ENCODE measurements around the gene SMAD3. TPM values are rescaled to one million over a fixed set of nuclear protein-coding genes. Genes with fewer than 3 reads are reported as not detected.

The SMAD3 gene
- polyA plus RNA-seq, 4 donors = 45.1 to 62.5 (median 48.9) TPM

DNA sequence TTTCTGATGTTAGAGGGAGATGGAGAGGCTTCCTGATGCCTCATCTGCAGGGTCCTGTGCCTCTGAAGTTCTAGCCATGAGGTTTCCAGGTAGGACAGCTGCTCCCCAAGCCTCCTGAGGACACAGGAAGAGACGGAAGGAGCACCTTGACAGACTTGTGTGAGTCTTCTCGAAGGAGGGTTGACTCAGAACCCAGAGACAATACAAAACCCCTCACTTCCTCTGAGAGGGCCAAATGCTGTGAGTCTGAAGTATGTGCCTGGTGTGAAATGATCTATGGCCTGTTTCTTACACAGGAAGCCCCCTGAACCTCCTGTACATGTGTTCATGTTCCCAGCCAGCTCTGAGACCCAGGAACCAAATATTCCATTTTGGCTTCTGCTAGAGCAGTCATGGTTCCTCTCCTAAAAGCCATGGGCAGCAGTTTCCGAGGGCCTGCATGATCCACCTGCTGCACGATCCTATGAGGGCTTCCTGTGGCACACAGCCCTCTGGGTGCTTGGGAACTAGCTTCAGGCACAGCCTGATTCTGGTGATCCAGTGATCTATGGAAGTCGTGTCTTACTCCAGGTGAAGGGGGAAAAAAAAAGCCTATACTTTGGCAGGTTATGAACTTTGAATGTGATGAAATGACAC is 126.9 kb downstream of the SMAD3 start:
- no peak for DNase-seq (ENCODE audit: low read depth in 4 of 4, low spot score in 3 of 4)

DNA sequence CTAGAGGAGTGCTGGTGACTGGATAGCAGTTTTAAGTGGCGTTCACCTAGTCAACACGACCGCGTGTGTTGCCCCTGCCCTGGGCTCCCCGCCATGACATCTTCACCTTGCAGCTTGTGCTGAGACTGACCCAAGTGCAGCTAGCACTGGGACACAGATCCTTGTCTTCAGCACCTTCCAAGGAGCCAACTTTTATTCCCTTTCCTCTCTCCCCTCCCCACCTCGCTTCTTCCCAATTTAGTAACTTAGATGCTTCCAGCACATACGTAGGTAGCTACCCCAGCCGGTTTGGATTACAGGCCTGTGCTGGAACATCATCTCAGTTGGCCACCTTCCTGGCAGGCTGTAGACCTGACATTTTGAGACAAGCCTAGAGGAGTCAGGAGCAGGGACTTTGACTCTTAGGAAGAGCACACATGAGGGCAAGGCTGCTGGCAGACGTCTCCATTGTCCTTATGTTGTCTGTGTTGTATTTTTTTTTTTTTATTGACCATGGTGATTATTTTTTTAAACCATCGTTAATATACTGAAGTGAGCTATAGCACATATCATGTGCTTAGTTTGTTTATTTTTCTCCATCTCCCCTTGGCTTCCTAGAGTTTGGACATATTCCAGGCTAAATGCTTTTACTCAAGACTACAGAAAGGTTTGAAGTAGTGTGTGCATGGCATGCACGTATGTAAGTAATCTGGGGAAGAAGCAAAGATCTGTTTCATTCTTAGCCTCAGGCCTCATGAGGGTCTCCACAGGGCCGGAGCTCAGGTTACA is 128.0 kb downstream of the SMAD3 start:
- no peak for DNase-seq (ENCODE audit: low read depth in 4 of 4, low spot score in 3 of 4)

DNA sequence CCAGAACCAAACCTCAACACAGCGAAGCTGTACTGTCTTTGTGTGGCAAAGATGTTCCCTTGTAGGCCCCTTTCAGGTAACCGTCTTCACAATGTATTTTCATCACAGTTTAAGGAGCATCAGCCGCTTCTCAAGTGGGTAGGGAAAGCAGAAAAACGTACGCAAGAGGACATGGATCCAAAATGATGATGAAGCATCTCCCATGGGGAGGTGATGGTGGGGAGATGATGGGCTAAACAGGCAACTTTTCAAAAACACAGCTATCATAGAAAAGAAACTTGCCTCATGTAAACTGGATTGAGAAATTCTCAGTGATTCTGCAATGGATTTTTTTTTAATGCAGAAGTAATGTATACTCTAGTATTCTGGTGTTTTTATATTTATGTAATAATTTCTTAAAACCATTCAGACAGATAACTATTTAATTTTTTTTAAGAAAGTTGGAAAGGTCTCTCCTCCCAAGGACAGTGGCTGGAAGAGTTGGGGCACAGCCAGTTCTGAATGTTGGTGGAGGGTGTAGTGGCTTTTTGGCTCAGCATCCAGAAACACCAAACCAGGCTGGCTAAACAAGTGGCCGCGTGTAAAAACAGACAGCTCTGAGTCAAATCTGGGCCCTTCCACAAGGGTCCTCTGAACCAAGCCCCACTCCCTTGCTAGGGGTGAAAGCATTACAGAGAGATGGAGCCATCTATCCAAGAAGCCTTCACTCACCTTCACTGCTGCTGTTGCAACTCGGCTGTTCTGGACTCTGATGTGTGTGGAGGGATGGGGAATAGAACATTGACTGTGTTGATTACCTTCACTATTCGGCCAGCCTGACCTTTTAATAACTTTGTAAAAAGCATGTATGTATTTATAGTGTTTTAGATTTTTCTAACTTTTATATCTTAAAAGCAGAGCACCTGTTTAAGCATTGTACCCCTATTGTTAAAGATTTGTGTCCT is 129.0 kb downstream of the SMAD3 start:
- DNase-seq (ENCODE audit: low read depth in 4 of 4, low spot score in 3 of 4) = no peak

DNA sequence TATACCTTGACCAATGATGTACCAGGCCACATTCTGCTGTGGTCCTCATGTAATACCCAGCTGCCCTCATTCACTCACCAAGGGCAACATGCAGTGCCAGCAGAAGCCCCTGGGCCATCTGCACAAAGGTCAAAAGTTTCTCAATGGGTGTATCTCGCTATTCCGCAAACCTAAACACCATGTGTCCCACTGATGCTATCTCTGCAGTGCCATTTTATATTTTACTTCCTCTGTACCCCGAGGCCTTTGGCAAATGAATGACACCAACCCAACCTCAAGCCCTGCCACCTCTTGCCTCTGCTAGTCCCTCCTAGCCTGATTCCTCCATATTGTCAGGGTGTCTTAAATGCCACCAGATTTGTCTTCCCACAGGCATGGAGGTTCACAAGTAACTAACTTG is 129.9 kb downstream of the SMAD3 start:
- DNase-seq (ENCODE audit: low read depth in 4 of 4, low spot score in 3 of 4) = no peak

DNA sequence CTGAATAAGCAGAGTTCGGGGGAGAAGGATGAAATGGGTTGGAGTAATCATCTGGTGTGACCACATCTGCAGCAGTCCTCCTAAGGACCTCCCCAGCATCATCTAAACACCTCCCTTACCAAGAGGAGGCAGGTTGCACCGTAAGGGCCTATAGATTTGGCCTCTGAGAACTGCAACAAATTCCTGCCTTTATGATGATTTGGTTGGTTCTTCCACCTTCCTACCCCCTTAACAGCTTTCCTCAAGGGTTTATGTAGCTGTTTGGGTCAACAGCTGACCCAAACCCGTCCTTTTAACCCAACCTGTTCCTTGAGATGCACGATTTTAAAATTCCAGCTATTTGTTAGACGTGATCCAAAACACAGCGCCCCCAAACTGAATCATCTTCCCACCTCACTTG is 130.8 kb downstream of the SMAD3 start:
- no peak for DNase-seq (ENCODE audit: low read depth in 4 of 4, low spot score in 3 of 4)

DNA sequence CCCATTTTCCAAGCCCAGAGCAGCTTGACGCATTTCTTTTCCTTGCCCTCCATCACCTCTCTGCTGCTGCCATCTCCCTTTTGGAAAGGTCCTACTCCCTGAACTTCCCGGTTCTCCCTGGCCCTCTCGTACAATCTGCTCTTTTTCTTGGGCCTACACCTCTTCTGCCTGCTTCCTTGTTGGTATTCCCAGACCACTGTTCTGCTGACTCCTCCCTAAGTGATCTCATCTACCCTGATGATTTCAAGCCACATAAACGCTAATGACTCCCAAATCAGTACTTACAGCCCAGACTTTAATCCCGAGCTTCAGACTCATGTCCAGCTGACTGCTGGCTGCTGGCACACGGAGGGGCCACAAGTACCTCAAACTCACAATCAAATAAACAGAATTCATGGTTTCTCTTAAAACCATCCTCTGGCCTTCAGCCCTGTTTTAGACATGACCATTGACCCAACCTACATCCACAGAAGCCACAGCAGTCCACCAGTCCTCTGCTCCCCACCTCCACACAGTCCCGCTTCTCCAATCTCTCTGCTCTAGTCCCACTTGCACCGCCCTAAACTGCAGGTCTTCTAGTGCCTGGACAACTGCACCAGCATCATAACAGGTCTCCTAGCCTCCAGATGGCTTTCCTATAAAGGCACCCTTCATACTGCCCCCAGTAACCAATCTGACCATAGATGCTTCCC is 131.4 kb downstream of the SMAD3 start:
- DNase-seq (ENCODE audit: low read depth in 4 of 4, low spot score in 3 of 4) = no peak

DNA sequence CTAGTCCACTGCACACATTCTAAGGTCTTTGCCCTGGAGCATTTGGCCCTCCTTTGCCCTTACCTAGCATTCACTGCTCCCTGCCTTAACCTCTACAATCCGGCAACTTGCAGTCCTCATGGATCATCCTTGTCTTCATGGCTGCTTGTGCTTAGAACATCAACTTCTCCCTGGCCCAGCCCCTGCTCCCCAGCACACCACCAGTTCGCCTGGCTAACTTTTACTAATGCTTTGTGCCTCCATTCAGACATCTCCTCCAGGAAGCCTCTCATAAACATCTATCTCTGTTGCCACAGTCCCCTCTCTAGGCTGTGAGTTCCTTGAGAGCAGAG is 131.9 kb downstream of the SMAD3 start:
- DNase-seq (ENCODE audit: low read depth in 4 of 4, low spot score in 3 of 4) = no peak

DNA sequence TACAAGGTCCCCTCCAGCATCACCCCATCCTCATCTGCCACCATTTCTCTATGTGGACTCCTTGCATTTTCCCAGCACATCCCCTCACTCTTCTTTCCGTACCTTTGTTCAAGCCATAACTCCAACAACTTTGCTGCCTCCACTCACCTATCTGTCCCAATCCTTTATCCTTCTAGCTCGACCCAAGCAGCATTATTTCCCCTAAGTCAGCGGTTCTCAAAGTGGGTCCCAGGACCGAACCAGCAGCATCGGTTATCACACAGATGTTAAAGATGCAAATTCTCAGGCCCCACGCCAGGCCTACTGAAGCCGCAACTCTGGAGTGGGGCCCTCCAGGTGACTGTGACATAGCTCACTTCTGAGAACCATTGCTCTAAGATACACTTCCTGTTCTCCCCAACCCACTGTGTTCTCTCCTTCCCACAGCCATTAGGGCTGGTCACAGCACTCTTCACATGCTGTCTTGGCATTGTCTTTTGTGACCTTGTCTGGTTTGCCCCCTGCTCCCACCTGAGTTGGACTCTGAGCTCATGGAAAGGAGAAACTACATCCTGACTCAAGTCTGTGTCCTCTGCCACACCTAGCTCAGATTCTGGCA is 132.9 kb downstream of the SMAD3 start:
- no peak for DNase-seq (ENCODE audit: low read depth in 4 of 4, low spot score in 3 of 4)

DNA sequence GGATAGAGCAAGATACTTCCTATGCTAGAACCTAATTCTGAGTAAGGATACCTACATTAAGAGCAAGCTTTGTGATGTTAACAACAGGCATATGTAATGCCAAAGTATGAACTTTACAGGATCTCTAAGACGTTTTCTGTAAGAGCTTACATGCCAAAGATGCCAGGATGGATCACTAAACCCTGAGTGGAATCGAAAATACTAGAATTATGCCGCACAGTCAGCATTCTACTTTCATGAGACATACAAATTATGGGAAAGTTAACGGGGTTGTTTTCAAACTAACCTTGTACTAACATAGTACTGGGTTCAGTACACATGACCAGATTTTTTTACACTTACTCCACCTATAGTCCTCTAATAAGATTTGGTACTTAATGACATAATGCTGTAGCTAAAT is 134.0 kb downstream of the SMAD3 start:
- no peak for DNase-seq (ENCODE audit: low read depth in 4 of 4, low spot score in 3 of 4)

DNA sequence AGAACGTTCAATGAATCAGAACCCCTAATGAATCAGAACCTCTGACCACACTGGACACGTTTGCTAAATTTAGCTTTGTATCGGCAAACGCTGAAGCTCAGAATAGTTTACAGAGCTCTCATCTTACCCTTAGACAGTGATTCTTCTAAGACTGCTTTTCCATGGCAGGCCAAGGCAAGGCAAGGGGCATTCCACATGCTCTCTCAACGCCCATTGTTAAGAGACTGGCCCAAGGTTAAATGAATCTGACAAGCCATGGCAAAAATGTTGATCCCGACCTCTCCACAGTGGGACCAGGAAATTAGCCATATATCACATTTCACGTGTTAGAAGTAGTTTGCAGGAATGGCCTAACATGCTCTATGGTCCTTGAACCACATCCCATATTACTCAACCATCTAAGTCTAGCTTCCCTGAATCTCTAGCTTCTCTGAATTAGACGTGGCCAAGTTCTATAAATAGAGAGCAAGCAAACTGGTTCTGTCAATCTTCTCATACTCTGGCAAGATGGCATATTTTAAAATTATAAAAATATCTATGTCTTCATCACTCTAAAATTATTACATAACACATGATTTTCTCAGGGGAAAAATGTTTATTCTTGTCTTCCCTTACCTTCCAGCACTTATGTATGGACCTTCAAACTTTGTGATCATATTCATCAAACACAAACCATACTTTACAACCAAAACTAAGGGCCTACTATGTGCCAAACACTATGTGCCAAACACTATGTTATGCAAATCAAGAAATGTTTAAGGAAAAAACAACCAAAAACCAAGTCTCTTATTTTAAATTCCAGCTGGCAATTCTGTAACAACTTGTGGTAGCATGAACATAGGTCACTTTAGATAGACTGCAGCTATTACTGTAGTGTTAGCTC is 134.7 kb downstream of the SMAD3 start:
- DNase-seq (ENCODE audit: low read depth in 4 of 4, low spot score in 3 of 4) = no peak

DNA sequence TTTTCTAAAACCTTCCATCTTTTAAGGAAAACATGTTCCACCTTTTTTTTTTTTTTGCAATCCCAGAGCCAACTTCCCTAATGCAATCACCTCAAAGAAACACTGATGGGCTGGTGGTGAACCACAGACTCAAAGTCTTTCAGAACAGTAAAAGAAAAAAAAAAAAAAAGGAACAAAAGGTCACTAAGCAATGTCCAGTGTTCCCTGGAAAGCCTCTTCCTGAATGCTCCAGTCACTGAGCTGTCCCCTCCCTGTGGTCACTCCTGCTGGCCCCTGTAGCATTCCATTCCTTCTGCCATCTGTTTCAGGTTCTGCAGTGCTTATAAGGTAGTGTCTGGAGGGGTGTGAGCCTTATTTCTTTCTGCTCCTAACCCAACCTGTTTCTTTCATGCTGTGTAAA is 135.7 kb downstream of the SMAD3 start:
- no peak for DNase-seq (ENCODE audit: low read depth in 4 of 4, low spot score in 3 of 4)

DNA sequence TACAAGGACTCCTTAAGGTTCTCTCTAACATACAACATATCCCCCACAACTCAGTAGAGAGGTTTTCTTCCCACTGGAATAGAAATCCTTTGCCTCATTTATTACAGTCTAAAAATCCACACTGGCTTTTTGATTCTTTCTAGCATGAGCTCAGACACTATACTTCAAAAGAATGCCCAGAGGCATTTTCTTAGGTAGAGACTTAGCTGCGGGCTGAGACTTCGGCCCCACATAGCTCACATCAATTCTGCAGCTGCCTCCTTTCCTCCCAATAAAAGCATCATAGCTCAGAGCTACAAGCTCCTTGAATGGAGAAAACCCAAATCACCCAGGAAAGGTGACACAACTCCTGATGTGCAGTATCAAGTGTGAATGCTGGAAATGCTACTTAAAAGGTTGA is 136.7 kb downstream of the SMAD3 start:
- DNase-seq (ENCODE audit: low read depth in 4 of 4, low spot score in 3 of 4) = no peak

DNA sequence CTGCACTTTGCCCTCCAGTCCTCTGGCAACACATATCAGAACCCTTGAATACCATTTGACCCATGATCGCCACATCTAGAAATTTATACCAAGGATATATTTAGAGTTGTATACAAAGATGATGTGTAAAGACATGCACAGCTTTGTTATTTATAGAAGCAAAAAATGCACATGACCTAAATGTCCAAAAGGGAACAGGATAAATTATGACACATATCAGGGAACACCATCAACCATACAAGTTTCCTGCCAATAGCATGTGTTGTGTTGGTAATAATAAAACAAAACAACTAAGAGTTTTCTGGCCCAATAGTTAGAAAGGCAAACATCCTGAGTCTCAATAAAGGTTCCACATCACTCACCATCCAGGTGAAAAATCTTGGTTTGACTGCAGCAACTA is 137.6 kb downstream of the SMAD3 start:
- DNase-seq (ENCODE audit: low read depth in 4 of 4, low spot score in 3 of 4) = no peak

DNA sequence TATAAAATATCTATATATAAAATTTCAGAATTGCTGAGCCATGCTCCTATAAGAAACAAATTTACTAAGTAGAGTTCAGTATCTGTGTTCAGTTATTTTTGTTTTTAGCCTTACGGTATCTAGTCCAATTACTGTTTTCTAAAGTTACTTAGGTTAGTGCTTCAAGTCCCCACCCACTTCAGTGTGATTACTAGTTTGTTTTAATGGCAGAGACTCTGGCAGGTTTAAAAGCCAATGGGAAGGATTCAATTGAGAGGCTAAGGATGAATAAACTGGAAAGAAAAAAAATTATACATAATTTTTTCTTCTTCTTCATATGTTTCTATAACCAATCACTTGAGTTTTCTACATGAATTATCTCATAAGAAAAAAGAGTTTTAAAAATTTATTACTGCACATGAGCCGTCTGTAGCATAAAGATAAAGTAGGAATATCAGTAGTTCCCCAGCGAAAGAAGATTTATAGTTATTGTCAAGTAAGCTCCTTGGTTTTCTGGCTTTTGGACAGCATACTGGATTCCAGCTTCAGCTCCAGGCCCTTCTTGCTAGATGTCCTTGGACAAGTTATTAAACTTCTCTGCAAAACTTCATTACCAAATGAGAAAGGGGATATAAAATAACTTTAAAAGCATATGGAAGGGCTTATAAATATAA is 142.3 kb downstream of the SMAD3 start:
- no peak for DNase-seq (ENCODE audit: low read depth in 4 of 4, low spot score in 3 of 4)

DNA sequence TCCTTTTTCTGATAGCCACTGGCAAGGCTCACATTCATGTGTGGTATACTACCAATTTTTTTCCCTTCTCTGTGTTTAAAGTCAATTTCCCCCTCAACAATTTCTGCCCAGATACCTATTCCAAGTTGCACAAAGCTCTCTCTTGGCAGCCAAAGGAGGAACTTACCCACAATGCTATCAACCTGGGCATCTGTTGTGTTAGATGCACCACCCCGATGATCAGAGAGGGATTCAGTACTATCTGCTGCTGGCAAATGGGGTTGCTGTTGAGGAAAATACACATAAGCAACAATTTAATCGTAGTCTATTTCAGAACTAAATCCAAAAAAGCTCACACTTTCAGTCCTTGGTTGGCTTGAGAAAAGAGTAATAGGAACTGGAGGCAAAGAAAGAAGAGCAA is 143.0 kb downstream of the SMAD3 start:
- no peak for DNase-seq (ENCODE audit: low read depth in 4 of 4, low spot score in 3 of 4)

DNA sequence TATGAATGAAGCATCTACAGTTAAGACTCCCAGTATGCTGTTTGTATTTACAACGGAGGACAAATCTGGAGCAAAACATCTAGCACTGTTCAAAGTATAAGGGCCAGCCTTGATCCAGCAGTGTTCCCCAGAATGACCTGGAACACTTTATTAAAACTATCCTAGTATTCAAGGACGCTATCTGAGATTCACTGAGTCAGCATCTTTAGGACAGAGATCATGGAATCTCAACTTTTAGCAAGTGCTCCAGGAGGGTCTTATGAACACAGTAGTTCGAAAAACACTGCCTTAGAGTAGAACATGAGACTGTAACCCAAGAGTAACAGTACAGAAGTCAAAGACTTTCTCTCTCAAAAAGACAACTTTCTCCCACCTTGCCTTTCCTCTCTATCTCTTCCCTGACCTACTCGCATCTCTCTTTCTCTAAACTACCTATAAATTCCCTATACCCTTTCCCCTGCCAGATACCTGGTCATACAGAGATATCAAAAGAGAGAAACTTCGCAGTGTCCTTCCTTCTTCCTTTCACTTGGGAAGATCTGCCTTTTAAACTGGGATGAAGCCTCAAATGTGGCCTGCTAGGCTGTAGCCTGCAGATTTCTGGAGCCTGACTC is 145.3 kb downstream of the SMAD3 start:
- no peak for DNase-seq (ENCODE audit: low read depth in 4 of 4, low spot score in 3 of 4)

DNA sequence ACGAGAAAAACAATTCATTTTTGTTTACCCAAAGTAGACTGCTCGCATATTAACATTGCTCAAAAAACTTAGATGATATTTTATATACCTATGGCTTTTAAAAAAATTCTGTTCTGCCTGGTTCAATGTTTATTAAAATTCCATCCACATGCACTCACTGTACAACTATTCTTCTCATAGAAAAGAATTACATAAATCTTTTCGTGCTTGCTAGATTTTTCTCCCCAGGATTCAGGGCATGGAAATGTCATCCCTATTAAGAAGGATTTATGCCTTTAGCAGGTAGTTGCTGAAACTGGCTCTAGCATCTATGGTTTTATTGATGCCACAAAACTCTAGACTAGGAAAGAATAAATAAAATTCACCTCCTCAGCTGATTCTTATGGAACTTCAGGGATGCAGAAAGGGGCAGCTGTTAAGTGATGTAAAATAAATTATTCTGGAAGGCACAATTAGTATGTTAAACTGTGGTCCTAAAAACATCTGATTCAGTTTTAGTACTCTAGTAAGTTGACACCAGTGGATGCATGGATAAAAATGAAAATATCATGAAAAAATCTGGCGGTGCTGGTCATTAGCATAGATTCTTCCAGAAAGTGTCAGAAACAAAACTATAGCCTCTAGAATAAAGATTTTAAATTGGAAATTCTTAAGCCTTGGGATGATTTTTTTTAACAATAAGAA is 147.4 kb downstream of the SMAD3 start:
- no peak for DNase-seq (ENCODE audit: low read depth in 4 of 4, low spot score in 3 of 4)

DNA sequence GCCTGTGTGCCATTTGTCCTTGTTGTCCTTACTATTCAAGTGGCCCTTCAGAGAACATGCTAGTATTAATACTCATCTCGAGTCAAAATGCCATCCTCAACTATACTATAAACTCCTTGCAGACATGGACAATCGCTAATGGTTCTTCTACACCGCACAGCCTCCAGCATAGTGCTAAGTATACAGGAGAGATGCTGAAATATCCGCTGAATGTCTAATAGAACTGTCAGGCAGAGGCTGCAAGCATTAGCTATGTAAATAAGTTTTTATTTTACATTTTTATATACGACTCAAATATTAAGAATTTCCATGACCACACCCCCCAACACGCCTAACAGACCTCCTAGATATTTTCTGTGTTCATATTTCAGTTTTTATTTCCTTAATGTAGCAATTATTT is 149.7 kb downstream of the SMAD3 start:
- DNase-seq (ENCODE audit: low read depth in 4 of 4, low spot score in 3 of 4) = no peak
